GM21737 (cell line): ENCODE data around the gene GTF3C1.
"Not testable (repeated sequence)": the region's sequence is repeated elsewhere in the genome, so short reads cannot be mapped to it uniquely, and the experiment has no call there.

ENCODE experiments used
- ATAC-seq: cut with Tn5 transposase; IDR thresholded peaks from one replicate; pipeline ENCODE4 v1.9.1; 2021; ENCODE audit warnings: mild to moderate bottlenecking, moderate library complexity; ENCODE audit not compliant: unreplicated experiment

Gene GTF3C1

DNA sequence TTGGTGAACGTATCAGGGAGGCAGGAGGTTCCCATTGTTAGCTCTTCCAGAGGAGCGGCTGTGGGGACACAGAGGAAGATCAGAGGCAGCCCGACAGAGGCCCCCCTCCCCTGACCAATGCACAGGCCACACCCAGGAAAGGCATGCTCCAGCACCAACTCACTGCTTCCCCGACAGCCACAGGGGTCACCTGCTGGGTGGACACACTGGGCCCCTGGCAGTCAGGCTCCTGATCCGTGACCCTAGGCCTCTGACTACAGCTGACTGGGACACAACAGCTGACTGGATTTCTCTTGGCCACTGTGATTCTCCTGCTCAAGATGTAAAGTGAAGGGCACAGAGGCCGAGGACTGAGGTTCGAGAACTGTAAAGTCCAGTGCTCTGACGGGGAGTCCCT, 84.2 kb downstream of the GTF3C1 start:
- ATAC-seq, result no peak

DNA sequence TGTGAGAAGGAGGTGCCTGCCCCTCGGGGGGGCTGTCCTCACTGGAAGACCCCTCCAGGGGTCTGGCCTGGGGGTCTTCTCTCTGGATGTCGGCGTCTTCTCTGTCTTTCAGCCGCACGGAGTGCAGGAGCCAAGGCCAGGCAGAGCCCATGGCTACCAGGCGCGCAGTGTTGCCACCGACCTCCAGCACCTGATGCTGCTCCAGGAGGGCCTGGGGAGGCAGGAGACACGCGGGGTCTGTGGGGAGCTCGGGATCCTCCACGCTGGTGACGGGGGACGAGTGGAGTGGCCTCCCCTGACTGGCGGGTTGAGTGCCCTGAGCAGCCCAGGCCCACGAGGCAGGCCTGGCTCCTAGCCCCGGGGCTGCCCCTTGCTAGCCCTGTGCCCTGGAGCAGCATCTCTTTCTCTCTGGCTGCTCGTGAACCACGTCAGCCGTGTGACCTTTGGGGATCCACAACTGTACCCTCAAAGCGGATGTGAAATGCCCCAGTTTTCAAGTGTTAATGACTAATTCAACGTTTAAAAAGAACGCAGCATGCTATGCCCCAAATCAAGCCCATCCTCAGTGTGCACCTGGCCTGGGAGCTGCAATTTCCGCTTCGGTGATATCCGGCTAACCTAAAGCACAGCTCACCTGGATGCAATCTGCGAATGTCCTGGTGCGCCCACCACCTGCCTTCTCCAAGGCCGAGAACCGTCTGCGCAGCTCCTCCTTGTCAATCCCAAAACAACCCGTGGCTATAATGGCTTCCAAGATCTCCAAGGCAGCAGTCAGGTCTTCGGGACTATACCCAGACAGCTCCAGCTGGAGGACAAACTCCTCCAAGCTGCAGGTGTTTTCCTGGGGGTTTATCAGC, 84.9 kb downstream of the GTF3C1 start:
- no peak for ATAC-seq

- ATAC-seq, result no peak
Measured at GRCh38 chr16:27463741-27464591, 85.7 kb downstream of the GTF3C1 start.

DNA sequence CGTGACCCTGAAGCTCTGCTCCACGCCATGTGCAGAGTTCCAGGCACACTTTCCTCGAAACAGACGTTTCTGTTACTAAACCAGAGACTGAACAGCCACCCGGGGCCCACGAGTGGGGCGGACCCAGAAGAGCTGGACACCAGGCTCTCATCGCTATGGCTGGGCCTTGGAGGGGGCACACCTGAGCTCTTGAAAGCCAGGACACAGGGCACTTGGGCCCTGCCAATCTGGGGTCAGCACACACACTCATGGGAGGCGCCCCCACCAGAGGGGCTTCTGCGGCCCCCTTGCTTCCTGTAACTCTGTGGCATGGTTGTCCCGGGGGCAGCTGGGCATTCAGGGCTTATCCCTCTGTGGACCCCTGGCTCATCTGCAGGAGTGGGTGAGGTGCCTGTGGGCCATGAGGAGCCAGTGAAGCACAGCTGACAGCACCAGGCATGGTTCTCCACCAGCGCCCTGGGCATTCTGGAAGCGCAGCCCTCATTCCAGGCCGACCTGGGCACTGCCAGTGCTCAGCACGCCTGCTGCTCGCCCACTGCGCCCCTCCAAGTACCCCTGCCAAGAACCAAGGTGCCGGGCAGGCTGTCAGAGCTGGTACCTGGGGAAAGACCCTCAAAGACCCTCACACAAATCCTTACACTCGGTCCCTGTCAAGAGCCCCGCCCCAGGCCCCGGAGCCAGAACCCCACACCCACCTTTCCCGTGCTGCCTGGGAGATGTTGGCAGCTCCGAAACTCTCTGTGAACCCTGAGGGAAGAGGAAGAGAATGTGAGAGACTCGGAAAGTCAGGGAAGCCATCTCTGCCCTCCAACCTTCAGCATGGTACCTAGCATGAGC, 86.6 kb downstream of the GTF3C1 start:
- no peak for ATAC-seq

DNA sequence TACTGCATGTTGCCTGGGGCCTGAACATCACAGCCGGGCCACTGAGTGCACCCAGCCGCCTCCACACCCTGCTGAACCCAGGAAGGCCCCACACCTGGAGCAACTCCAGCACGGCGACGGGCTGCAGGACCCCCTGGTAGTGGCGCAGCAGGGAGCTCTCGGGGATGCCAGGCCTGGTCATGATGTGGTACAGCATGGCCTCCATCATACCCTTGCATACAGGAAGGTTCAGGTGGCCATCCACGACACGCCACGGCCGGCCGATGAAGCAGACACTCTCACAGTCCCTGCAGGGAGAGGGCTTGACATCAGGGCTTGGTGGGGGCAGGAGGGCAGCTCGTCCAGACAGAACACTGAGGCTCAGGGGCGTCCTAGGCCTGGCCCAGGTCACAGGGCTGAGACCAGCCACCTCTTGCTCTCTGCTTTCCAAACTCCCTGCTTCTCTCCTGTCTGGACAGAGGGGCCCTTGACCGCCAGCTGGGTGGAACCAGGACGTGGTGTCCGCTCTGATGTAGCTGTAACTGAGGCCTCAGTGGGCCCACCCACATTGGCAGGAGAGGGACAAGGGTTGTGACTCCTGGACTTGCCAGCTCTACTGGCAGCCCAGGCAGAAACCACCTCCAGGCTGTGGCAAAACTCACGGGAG, 87.4 kb downstream of the GTF3C1 start:
- ATAC-seq, result no peak

GRCh38 chr16:27461483-27462171, 88.1 kb downstream of the GTF3C1 start:
- ATAC-seq, result no peak

DNA sequence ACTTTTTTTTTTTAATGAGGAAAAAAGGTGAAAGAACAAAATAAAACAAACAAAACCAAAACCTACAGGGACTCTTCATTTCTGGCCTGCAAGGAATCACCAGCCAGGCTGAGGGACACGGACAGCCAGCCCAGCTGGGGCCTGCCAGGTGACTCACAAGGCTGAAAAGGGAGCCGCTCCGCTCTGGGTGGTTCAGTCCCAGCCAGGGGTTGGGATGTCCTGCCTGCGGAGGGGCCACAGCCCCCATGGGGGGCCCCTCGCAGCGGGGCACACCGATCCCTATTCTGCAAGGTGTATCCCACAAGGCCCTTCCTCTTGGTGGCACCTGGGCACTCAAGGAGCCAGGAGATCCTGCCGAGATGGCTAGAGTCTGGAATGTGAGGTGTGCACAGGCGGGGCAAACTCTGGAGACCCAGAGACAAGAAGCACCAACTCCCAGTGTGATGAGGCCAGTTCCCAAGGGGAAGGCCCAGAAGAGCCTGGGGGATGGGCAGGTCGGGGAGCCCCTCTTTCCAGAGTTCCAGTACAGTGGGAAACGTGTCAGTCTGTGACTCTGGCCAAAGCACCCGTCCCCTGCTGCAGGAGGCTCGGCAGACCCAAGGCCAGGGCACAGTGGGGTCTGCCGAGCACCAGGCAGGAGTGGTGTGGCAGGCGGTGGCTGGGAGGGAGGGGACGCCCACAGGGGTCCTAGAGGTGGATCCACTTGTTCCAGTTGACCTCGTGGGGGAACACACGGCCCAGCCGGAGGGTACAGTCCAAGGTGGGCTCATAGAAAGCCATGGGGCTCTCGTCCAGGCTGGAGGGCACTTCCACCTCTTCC, 88.8 kb downstream of the GTF3C1 start:
- ATAC-seq, result no peak

GRCh38 chr16:27460213-27460612, 89.5 kb downstream of the GTF3C1 start:
- ATAC-seq, result no peak

GRCh38 chr16:27458987-27459688, 90.6 kb downstream of the GTF3C1 start:
- ATAC-seq, result no peak

- ATAC-seq, result no peak
Measured at GRCh38 chr16:27458258-27458657, 91.5 kb downstream of the GTF3C1 start.

DNA sequence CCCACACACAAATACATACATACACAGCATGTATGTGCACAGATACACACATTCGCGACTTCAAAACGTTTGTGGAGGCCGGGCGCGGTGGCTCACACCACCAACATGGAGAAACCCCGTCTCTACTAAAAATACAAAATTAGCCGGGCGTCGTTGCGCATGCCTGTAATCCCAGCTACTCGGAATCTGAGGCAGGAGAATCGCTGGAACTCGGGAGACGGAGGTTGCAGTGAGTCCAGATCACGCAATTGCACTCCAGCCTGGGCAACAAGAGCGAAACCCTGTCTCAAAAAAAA, 92.2 kb downstream of the GTF3C1 start:
- not testable (repeated sequence) for ATAC-seq

- no peak for ATAC-seq
Measured at GRCh38 chr16:27455700-27456099, 94.0 kb downstream of the GTF3C1 start.

DNA sequence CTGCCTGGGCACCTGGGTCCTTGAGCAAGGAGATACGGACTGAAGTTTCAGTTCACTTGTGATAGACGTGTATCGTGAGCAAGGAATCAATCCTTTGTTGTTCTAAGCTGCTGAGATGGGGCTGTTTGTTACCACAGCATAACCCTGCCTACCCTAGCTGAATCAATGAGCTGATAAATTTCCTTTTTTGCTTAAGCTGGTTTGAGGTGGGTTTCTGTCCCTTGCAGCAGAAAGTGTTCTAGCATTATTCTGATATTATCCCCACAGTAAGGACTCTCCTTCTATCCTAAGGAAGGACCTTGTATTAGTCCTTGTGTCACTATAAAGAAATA, 96.3 kb downstream of the GTF3C1 start:
- ATAC-seq, result no peak

DNA sequence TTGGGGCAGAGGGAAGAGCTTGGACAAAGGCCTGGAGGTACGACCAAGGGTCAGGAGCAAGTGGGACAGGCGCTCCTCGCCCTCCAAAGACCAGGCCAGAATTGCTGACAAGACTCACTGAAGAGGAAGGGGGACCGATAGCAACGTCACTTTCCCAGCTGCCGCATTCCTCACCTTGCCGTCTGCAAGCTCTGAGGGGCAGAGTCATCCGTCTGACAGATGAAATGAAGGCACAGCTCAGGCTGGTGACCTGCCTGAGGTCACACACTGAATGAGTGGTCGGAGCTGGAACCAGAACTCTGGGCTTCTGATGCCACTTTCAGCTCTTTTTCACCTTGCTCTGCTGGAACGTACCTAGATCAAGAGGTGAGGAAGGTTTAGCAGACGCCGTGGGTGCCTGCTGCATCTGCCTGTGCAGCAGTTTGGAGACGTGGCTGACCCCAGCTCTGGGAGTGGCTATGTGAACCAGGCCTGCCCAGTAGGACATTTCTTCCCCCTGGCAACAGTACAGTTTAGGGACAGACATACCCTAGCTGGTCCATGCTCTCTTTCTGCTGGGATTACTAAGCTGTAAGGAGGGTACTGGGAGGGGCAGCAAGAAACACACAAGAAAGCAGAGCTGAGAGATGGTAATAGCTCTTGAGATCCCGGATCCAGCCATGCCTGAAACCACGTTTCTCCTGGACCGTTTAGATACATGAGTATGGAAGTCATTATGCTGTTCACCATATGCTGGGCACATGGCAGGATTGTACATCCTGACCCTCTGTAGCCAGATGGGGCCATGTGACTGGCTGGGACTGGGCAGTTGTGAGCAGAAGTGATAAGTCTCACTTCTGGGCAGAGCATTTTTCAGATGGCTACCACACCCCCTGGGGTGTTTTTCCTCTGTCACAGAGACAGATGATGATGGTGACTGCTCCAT, 96.9 kb downstream of the GTF3C1 start:
- ATAC-seq, result no peak

GRCh38 chr16:27450196-27450549, 99.5 kb downstream of the GTF3C1 start:
- ATAC-seq, result peak; percentile 16

DNA sequence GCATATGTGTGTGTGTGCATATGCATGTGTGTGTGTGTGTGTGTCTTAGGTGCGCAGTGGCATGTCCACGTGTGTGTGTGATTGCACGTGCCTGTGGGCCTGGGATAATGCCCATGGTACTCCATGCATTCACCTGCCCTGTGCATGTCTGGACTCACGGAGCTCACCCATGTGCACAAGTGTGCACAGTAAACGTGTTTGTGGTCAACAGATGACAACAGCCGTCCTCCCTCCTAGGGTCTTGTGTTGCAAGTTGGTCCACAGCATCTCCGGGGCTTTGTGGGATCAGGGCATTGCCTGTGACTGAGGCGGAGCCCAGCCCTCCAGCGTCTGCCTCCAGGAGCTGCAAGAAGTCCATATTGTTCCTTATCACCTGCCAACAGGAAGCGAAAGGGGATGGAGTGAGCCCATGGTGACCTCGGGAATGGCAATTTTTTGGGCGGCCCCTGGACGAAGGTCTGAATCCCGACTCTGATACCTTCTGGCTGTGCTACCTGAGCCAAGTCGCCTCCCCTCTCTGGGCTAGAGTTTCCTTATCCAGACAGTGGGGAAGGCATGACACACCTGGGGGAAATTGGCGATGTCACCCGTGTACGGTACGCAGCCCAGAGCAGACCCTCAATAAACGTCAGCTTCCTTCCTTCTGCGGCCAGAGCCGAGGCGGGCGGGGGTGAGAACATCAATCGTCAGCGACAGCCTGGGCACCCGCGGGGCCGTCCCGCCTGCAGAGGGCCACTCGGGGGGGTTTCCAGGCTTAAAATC, 100.1 kb downstream of the GTF3C1 start:
- ATAC-seq, result peak; percentile 51
